Lung (tissue), 12 donors: ENCODE measurements around the gene NBAS. TPM values are rescaled to one million over a fixed set of nuclear protein-coding genes. Genes with fewer than 3 reads are reported as not detected.

Experiments used
- ATAC-seq: fragments of 200-7000 bp; cut with Tn5 transposase; one replicate; pipeline ENCODE4 v1.9.1; 2020; ENCODE audit warnings: moderate number of reproducible peaks; ENCODE audit not compliant: insufficient read depth, low FRiP score
- DNase-seq, 3 donors: peaks; one replicate each; pipeline ENCODE4 v3.0.0-alpha.2; 2013 to 2017
- H3K27ac ChIP-seq, 2 donors: one replicate each; pipeline ENCODE4 v1.5.1; 2013; ENCODE audit warnings: mild to moderate bottlenecking in 2 of 2, moderate library complexity in 2 of 2, control low read depth in 1 of 2, inconsistent platforms in 1 of 2, low read depth in 1 of 2, low read length in 1 of 2
- H3K27me3 ChIP-seq, 3 donors: one replicate each; pipeline ENCODE4 v1.5.1; 2013; ENCODE audit warnings: low read length in 2 of 3; ENCODE audit not compliant: control insufficient read depth in 3 of 3, insufficient read depth in 3 of 3
- H3K36me3 ChIP-seq, 4 donors: one replicate each; pipeline ENCODE4 v1.5.1; 2013; ENCODE audit warnings: low read length in 4 of 4, mild to moderate bottlenecking in 1 of 4, moderate library complexity in 1 of 4; ENCODE audit not compliant: control insufficient read depth in 4 of 4, insufficient read depth in 4 of 4
- H3K4me1 ChIP-seq, 5 donors: one replicate each; pipeline ENCODE4 v1.5.1; 2013; ENCODE audit warnings: low read length in 5 of 5, mild to moderate bottlenecking in 2 of 5, moderate library complexity in 1 of 5; ENCODE audit not compliant: control insufficient read depth in 5 of 5, insufficient read depth in 5 of 5
- H3K4me3 ChIP-seq: one replicate; pipeline ENCODE4 v1.5.1; 2013; ENCODE audit warnings: mild to moderate bottlenecking, control low read depth, moderate library complexity
- H3K9ac ChIP-seq, 2 donors: one replicate each; pipeline ENCODE4 v1.5.1; 2013; ENCODE audit warnings: low read length in 2 of 2, control low read depth in 1 of 2; ENCODE audit not compliant: insufficient read depth in 1 of 2
- H3K9me3 ChIP-seq, 4 donors: one replicate each; pipeline ENCODE4 v1.5.1; 2013; ENCODE audit warnings: low read length in 3 of 4, mild to moderate bottlenecking in 1 of 4, moderate library complexity in 1 of 4; ENCODE audit not compliant: control insufficient read depth in 4 of 4, insufficient read depth in 3 of 4
- CTCF ChIP-seq: IDR thresholded peaks from 2 replicates; pipeline ENCODE4 v1.5.1; 2012; ENCODE audit warnings: mild to moderate bottlenecking; ENCODE audit errors: control extremely low read depth, extremely low read depth
- WGBS, 2 donors: extraction: QIAGEN DNeasy Blood & Tissue Kit; methylation state at CpG; one replicate each; pipeline ENCODE4 v1.1.7; 2013; 5-methylcytosine and 5-hydroxymethylcytosine counted together
- polyA plus RNA-seq, 2 donors: library from polyadenylated mRNA; stranded (reverse); fragments of 200-250 nt; gene quantifications; one replicate each; pipeline ENCODE4 v1.2.1, GENCODE V29; 2013
- total RNA-seq, 2 donors: library from RNA; depleted of rRNA in 1 of 2; stranded (reverse); fragments of >200 nt in 1 of 2; gene quantifications; one replicate each; pipeline ENCODE4 v1.2.1, GENCODE V29; 2014 to 2021
- donor health status: control.
- donor health status: control.
- donor health status: Bipolar disorder and iron deficiency.
- donor health status: healthy.
- donor health status: DM: yes; HTN: yes; CAD: no.

Gene NBAS
- total and polyA plus RNA-seq, 4 donors, result 15.6 to 61.3 (median 35.4) TPM

GRCh38 chr2:15242936-15243461 lies 318.1 kb downstream of the NBAS start:
- DNase-seq (no peak), ATAC-seq (no peak)
- no peak for TF ChIP-seq CTCF
- 72 to 81% methylated on average over 3 of the region's 3 CpGs for WGBS, 2 donors
- H3K9ac ChIP-seq, result no peak overlapping the region
- H3K27ac ChIP-seq, result no peak overlapping the region
- no peak overlapping the region for H3K4me3 ChIP-seq
- peaks cover 0 to 3% (median under 1%) of the 10 kb centered on the region in 4 donors for H3K36me3 ChIP-seq
- H3K27me3 ChIP-seq, result no peaks in the 10 kb centered on the region
- peaks cover 0 to 3% (median 0%) of the 10 kb centered on the region in 5 donors for H3K4me1 ChIP-seq
- H3K9me3 ChIP-seq, result no peaks in the 10 kb centered on the region

GRCh38 chr2:15241929-15242328 lies 319.2 kb downstream of the NBAS start:
- Histone ChIP-seq H3K9me3 (no peaks in the 10 kb centered on the region), H3K27ac (no peak overlapping the region), H3K4me1 (peaks cover 0 to 3% (median 0%) of the 10 kb centered on the region in 5 donors), H3K4me3 (no peak overlapping the region), H3K9ac (no peak overlapping the region), H3K36me3 (peaks cover 0 to 3% (median under 1%) of the 10 kb centered on the region in 4 donors), H3K27me3 (no peaks in the 10 kb centered on the region)
- TF ChIP-seq CTCF, result no peak
- no peak for ATAC-seq
- WGBS, 2 donors, result 73 to 85% methylated on average over 3 of the region's 3 CpGs
- DNase-seq, result no peak

GRCh38 chr2:15241201-15241600 lies 319.9 kb downstream of the NBAS start:
- Histone ChIP-seq H3K4me1 (no peaks in the 10 kb centered on the region), H3K27me3 (no peaks in the 10 kb centered on the region)

More at GRCh38 chr2:15241201-15241600, 319.9 kb downstream of the NBAS start:
- no peak for TF ChIP-seq CTCF
- Histone ChIP-seq H3K4me3 (no peak overlapping the region), H3K9ac (no peak overlapping the region), H3K36me3 (peaks cover 0 to 3% (median 0%) of the 10 kb centered on the region in 4 donors), H3K27ac (no peak overlapping the region), H3K9me3 (no peaks in the 10 kb centered on the region)
- WGBS, 2 donors, result 73 to 78% methylated on average over 1 of the region's 1 CpG
- DNase-seq (no peak), ATAC-seq (no peak)
